C4-2B (cell line): ENCODE data around the gene IL1RAPL2.

ENCODE experiments used
- CTCF ChIP-seq: fragments of 450-650 bp; conservative IDR thresholded peaks from 2 replicates; pipeline ENCODE4 v1.5.1; 2017; ENCODE audit warnings: mild to moderate bottlenecking
- ZFX ChIP-seq: fragments of 450-650 bp; IDR thresholded peaks from 2 replicates; pipeline ENCODE4 v1.6.1; 2017

DNA sequence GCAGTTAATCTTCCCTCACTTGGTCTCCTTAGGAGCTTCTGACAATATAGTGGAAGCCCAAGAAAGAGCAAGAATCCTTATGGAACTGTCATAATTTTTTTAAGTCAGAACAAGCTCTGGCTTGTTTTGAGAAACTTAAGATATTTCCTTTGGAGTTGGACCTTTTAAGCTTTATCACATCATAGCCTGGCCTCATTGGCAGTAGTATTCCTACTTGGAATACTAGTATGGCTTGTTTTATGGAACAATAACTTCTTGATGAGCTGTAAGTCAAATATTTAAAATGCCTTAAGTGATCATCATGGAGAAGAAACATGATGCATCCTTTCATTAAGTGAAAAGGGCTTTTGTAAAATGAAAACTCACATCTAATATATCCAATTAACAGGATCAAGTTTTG is 1178.3 kb downstream of the IL1RAPL2 start:
- TF ChIP-seq CTCF (no peak), ZFX (no peak)
